ENCODE results near the gene ASPSCR1. TPM values are rescaled to one million over a fixed set of nuclear protein-coding genes. Genes with fewer than 3 reads are reported as not detected.

The ASPSCR1 gene
- total RNA-seq, result 27.5 TPM
- long read RNA-seq, full-length matches to known transcripts, result 47 of 87 reads
- long read RNA-seq, partial matches to known transcripts, result 11 of 87 reads
- long read RNA-seq, other reads (novel, unspliced or antisense), result 29 of 87 reads

- Histone ChIP-seq H3K4me3 (peak within 1 kb of the TSS; percentile 91), H3K36me3 (peaks cover 18% of the 10 kb centered on the region), H3K27me3 (ENCODE audit: low read depth) (peaks cover 3% of the 10 kb centered on the region), H3K4me1 (peaks cover 25% of the 10 kb centered on the region), H3K9me3 (replicated peaks) (peaks cover 9% of the 10 kb centered on the region), H3K27ac (replicated peaks) (peak within 1 kb of the TSS; percentile 90)
- intact Hi-C loops (cut with micrococcal nuclease), result no loop called here
- DNase-seq, result peak; percentile 91
- no peak for TF ChIP-seq CTCF (IDR thresholded peaks at IDR 0.05; ENCODE audit: borderline replicate concordance)
Observed at GRCh38 chr17:81977211-81977808, at the start of gene ASPSCR1. TSS of gene ASPSCR1 (plus strand) at chr17:81977629. CDS start at chr17:81977647, 18 bp downstream.

- Histone ChIP-seq H3K27ac (replicated peaks) (peak within 1 kb of the TSS; percentile 91), H3K4me3 (peak within 1 kb of the TSS; percentile 93), H3K9me3 (replicated peaks) (no peaks in the 10 kb centered on the region), H3K36me3 (no peaks in the 10 kb centered on the region), H3K27me3 (ENCODE audit: low read depth) (peaks cover 17% of the 10 kb centered on the region), H3K4me1 (peaks cover 57% of the 10 kb centered on the region)
- peak; percentile 34 for TF ChIP-seq CTCF (IDR thresholded peaks at IDR 0.05; ENCODE audit: borderline replicate concordance)
- intact Hi-C loops (cut with micrococcal nuclease), result no loop called here
- DNase-seq, result peak; percentile 92
Observed at GRCh38 chr17:81927653-81928543, 49.5 kb upstream of the ASPSCR1 start, which contains the start of gene MAFG. TSS of gene MAFG (minus strand) at chr17:81927735. CDS start at chr17:81923185, 4,550 bp downstream.

GRCh38 chr17:81928544-81929252 is 48.7 kb upstream of the ASPSCR1 start:
- peak; percentile 14 for DNase-seq
- Histone ChIP-seq H3K4me3 (peak overlapping the region; percentile 93), H3K27ac (replicated peaks) (no peak overlapping the region), H3K27me3 (ENCODE audit: low read depth) (peaks cover 21% of the 10 kb centered on the region), H3K9me3 (replicated peaks) (no peaks in the 10 kb centered on the region), H3K4me1 (peaks cover 49% of the 10 kb centered on the region), H3K36me3 (no peaks in the 10 kb centered on the region)
- intact Hi-C loops (cut with micrococcal nuclease), result no loop called here
- TF ChIP-seq CTCF (IDR thresholded peaks at IDR 0.05; ENCODE audit: borderline replicate concordance), result no peak

- no peak for DNase-seq
- intact Hi-C loops (cut with micrococcal nuclease), result no loop called here
- peaks cover 21% of the 10 kb centered on the region for H3K27me3 ChIP-seq (ENCODE audit: low read depth)
- no peaks in the 10 kb centered on the region for H3K36me3 ChIP-seq
- H3K4me1 ChIP-seq, result peaks cover 41% of the 10 kb centered on the region
- TF ChIP-seq CTCF (IDR thresholded peaks at IDR 0.05; ENCODE audit: borderline replicate concordance), result no peak
- H3K9me3 ChIP-seq (replicated peaks), result no peaks in the 10 kb centered on the region
- no peak overlapping the region for H3K27ac ChIP-seq (replicated peaks)
- H3K4me3 ChIP-seq, result no peak overlapping the region
Observed at GRCh38 chr17:81929253-81930141, 47.9 kb upstream of the ASPSCR1 start.

Measured in left ventricle myocardium inferior (tissue), 1 donor.